ENCODE measurements around the gene BST2.

The BST2 gene

DNA sequence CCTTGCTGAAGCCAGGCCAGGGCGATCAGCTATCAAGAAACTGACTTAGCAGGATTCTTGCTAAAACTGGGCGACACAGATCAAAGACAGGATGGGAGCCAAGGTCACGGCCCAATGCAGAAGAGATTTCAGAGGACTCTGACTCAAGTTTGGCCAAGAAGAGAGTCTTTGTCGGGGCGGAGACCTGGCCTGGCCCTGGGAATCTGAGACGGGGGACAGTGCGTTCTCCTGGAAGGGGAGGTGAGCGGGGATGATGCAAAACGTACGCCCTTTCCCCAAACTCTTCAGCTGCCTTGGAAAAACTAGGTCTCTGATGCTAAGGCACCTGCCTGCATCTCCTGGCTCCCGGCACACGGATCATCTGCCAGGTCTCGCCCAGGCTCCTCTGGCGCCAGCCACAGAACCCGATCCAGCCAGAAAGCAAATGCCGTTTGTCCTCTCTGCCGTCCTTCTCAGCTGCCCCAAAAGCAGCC is 24.2 kb upstream of the BST2 start:
- no peaks in the 10 kb centered on the region for H3K9me2 ChIP-seq (ENCODE audit: low read depth, low read length)
- no peaks in the 10 kb centered on the region; the same call in 1 of the 2 replicates for H3K27me3 ChIP-seq (ENCODE audit: insufficient read depth, low read length)
- H3K36me3 ChIP-seq (ENCODE audit: insufficient read depth, low read length), result no peaks in the 10 kb centered on the region
- no peaks in the 10 kb centered on the region for H4K20me1 ChIP-seq (ENCODE audit: insufficient read depth, low read length)
- H3K4me2 ChIP-seq (ENCODE audit: low read length), result no peak overlapping the region
- no peaks in the 10 kb centered on the region for H3K9me3 ChIP-seq (ENCODE audit: low read length)
- H3K27ac ChIP-seq (ENCODE audit: low read depth, low read length, poor library complexity, severe bottlenecking), result no peak overlapping the region
- no peak overlapping the region for H3K4me3 ChIP-seq (ENCODE audit: low read depth, low read length, poor library complexity, severe bottlenecking)
- no peaks in the 10 kb centered on the region for H3F3A ChIP-seq (ENCODE audit: insufficient read depth, low read length)
- peaks cover 10% of the 10 kb centered on the region for H3K4me1 ChIP-seq (ENCODE audit: insufficient read depth, low read length, severe bottlenecking)
- no peak overlapping the region for H3K9ac ChIP-seq (ENCODE audit: low read length)
- TF ChIP-seq, protein P1, sequence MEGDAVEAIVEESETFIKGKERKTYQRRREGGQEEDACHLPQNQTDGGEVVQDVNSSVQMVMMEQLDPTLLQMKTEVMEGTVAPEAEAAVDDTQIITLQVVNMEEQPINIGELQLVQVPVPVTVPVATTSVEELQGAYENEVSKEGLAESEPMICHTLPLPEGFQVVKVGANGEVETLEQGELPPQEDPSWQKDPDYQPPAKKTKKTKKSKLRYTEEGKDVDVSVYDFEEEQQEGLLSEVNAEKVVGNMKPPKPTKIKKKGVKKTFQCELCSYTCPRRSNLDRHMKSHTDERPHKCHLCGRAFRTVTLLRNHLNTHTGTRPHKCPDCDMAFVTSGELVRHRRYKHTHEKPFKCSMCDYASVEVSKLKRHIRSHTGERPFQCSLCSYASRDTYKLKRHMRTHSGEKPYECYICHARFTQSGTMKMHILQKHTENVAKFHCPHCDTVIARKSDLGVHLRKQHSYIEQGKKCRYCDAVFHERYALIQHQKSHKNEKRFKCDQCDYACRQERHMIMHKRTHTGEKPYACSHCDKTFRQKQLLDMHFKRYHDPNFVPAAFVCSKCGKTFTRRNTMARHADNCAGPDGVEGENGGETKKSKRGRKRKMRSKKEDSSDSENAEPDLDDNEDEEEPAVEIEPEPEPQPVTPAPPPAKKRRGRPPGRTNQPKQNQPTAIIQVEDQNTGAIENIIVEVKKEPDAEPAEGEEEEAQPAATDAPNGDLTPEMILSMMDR (IDR thresholded peaks at IDR 0.05; ENCODE audit: low read length), result no peak
- TF ChIP-seq EZH2 (IDR thresholded peaks at IDR 0.05; ENCODE audit: borderline replicate concordance, low read length), result no peak
- no peak overlapping the region for H2AFZ ChIP-seq (ENCODE audit: low read length)
- H3K79me2 ChIP-seq (ENCODE audit: insufficient read depth, low read length), result no peaks in the 10 kb centered on the region

DNA sequence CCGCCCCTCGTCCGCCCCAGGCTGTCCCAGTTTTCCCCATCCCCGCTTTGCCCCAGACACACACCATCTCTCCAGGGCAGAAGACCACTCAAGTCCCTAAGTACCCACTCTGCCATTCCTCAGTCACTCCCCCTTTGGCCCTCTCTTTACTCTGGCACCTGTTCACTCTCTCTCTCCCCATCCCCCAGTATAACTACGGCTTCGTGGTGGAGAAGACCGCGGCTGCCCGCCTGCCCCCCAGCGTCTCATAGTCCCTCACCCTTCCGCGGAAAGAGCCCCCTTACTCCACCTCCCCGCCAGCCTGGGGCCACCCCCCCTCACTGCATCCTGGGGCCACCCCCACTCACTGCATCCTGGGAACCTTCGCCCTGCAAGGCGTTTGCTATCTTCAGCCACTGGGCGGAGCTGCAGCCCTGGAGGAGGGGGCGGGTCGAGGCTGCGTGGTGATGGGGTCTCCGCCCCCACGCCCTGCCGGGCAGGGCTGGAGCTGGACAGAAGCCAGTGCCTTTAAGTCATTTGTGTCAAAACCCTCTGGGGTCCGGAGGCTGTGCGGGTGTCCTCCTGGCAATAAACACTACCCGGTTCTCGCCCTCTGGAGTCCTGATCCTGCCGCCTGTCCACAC is 19.4 kb upstream of the BST2 start:
- no peaks in the 10 kb centered on the region for H3K9me2 ChIP-seq (ENCODE audit: low read depth, low read length)
- no peaks in the 10 kb centered on the region for H4K20me1 ChIP-seq (ENCODE audit: insufficient read depth, low read length)
- H3K27me3 ChIP-seq (ENCODE audit: insufficient read depth, low read length), result no peaks in the 10 kb centered on the region; the same call in 1 of the 2 replicates
- peaks cover 26% of the 10 kb centered on the region for H3K4me1 ChIP-seq (ENCODE audit: insufficient read depth, low read length, severe bottlenecking)
- no peaks in the 10 kb centered on the region for H3K9me3 ChIP-seq (ENCODE audit: low read length)
- H2AFZ ChIP-seq (ENCODE audit: low read length), result no peak overlapping the region
- H3K27ac ChIP-seq (ENCODE audit: low read depth, low read length, poor library complexity, severe bottlenecking), result no peak overlapping the region
- no peak overlapping the region for H3K9ac ChIP-seq (ENCODE audit: low read length)
- peak overlapping the region; percentile 39; the same call in 1 of the 2 replicates for H3K4me2 ChIP-seq (ENCODE audit: low read length)
- H3K4me3 ChIP-seq (ENCODE audit: low read depth, low read length, poor library complexity, severe bottlenecking), result peak overlapping the region; percentile 18
- no peaks in the 10 kb centered on the region for H3K79me2 ChIP-seq (ENCODE audit: insufficient read depth, low read length)
- TF ChIP-seq EZH2 (IDR thresholded peaks at IDR 0.05; ENCODE audit: borderline replicate concordance, low read length), result no peak
- TF ChIP-seq, protein P1 (IDR thresholded peaks at IDR 0.05; ENCODE audit: low read length), result peak; percentile 66
- no peaks in the 10 kb centered on the region for H3F3A ChIP-seq (ENCODE audit: insufficient read depth, low read length)
- H3K36me3 ChIP-seq (ENCODE audit: insufficient read depth, low read length), result no peaks in the 10 kb centered on the region

DNA sequence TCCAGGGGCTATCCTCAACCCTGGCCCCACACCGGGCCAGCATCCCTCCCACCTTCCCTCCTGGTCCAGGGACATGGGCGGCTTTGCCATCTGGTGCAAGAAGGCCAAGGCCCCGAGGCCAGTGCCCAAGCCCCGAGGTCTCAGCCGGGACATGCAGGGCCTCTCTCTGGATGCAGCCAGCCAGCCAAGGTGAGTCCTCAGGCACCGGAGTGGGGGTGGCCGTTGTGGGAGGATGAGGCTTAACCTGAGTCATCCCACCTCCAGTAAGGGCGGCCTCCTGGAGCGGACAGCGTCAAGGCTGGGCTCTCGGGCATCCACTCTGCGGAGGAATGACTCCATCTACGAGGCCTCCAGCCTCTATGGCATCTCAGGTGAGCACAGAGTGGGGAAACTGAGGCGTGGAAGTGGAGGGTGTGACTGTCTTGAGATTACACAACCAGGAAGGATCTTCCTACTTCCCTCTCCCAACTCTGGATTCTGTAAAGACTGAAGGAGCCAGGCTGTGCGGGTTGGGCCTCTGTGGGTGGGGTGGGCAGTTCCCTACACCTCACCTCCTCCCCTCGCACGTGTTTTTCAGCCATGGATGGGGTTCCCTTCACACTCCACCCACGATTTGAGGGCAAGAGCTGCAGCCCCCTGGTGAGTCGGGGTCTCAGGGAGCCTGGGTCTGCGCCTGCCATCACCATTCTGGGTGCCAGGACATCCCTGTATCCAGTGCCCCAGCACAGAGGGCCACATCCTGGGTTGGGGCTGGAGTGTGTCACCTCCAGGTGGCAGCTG is 18.2 kb upstream of the BST2 start:
- Histone ChIP-seq H3K9me3 (ENCODE audit: low read length) (no peaks in the 10 kb centered on the region), H4K20me1 (ENCODE audit: insufficient read depth, low read length) (no peaks in the 10 kb centered on the region), H3K27me3 (ENCODE audit: insufficient read depth, low read length) (no peaks in the 10 kb centered on the region), H3K36me3 (ENCODE audit: insufficient read depth, low read length) (no peaks in the 10 kb centered on the region), H3K4me1 (ENCODE audit: insufficient read depth, low read length, severe bottlenecking) (peaks cover 33% of the 10 kb centered on the region), H3K9ac (ENCODE audit: low read length) (no peak overlapping the region), H3K27ac (ENCODE audit: low read depth, low read length, poor library complexity, severe bottlenecking) (no peak overlapping the region), H3K9me2 (ENCODE audit: low read depth, low read length) (no peaks in the 10 kb centered on the region), H3F3A (ENCODE audit: insufficient read depth, low read length) (no peaks in the 10 kb centered on the region), H3K4me2 (ENCODE audit: low read length) (no peak overlapping the region), H3K79me2 (ENCODE audit: insufficient read depth, low read length) (no peaks in the 10 kb centered on the region), H3K4me3 (ENCODE audit: low read depth, low read length, poor library complexity, severe bottlenecking) (no peak overlapping the region), H2AFZ (ENCODE audit: low read length) (no peak overlapping the region)
- TF ChIP-seq, protein P1 (IDR thresholded peaks at IDR 0.05; ENCODE audit: low read length), result no peak
- TF ChIP-seq EZH2 (IDR thresholded peaks at IDR 0.05; ENCODE audit: borderline replicate concordance, low read length), result no peak
